HG02763 (cell line): ENCODE measurements around the gene IL17RA.

Source experiments
- ATAC-seq: cut with Tn5 transposase; IDR thresholded peaks from one replicate; pipeline ENCODE4 v1.9.1; 2021; ENCODE audit warnings: mild to moderate bottlenecking, moderate library complexity; ENCODE audit not compliant: unreplicated experiment

The IL17RA gene

GRCh38 chr22:17149076-17149815 lies 64.4 kb downstream of the IL17RA start:
- no peak for ATAC-seq

DNA sequence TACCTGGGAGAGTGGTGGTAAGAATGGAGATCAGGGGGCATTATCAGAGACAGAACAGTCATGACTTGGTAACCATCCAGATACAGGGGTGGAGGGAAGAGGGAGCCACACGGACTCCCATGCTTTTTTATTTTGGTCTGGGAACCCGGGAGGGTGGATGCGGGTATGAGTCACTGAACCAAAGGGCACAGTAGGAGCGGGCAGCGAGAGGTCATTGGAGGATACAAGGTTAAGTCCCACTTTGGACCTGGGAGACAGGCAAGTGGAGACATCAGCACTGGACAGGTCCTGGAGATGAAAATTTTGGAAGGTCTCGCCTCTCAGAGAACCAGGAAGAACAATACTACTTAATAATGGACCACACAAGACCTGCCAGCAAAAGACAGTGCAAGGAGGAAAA lies 67.5 kb downstream of the IL17RA start:
- ATAC-seq: no peak

DNA sequence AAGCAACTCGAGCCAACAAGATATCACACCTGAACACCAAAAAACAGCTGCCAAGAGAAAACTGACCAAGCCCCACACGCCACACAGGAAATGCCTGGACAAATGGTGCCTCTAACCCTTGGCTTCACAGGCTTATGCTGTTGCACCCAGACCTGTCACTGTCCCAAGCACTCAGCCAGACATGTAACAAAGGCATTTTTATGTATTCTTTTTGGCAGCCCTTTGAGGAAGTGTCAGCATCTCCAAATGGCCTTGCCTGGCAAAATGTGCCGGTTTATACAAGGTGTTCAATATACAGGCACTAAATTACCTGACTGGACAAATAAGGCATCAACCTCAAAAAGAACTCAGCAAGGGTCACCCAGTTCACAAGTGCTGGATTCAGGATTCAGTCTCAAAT lies 68.2 kb downstream of the IL17RA start:
- no peak for ATAC-seq

- ATAC-seq: no peak
These were observed 71.1 kb downstream of the IL17RA start for GRCh38 chr22:17155941-17156340.

GRCh38 chr22:17157714-17158113 lies 72.9 kb downstream of the IL17RA start:
- ATAC-seq: no peak

DNA sequence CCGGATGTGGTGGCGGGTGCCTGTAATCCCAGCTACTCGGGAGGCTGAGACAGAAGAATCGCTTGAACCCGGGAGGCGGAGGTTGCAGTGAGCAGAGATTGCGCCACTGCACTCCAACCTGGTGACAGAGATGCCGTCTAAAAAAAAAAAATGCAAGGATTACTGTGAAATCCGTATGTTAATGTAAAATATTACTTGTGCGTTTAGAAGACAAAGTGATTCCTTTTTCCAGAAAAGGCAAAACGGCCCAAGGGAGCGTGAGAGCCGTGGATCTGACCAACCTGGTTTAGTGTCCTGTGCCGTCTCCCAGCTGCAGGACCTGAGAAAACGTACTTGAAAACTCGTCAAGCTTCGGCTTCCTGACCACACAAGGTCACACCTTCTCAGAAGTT lies 73.4 kb downstream of the IL17RA start:
- no peak for ATAC-seq

- peak; percentile 77 for ATAC-seq
These were observed 74.0 kb downstream of the IL17RA start, which contains the start of gene HDHD5 for GRCh38 chr22:17158568-17159503. TSS of gene HDHD5 (minus strand) at chr22:17159277. CDS start at chr22:17159251, 26 bp downstream.

DNA sequence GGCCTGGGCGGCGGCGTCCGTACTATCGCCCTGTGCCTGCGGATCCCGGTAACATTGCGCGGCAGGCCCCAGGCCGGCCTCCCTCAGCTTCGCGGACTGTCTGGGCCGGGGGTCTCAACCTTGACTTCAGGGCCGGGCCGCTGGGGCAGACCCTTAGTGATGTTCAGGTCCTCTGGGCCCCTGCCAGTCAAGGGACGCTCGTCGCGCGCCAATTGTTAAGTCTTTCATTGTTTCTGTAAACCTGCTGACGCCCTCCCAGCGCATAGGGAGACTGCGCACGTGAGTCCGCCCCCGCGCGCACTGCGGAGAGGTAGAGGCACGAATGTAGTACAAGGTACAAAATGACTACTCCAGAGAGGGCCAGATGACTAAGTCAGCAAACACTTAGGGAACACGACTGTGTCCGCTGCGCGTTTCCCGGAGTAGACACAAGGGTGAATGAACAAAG lies 74.7 kb downstream of the IL17RA start:
- ATAC-seq: peak; percentile 24

- ATAC-seq: no peak
These were observed 77.2 kb downstream of the IL17RA start for GRCh38 chr22:17161991-17162390.

- no peak for ATAC-seq
These were observed 77.9 kb downstream of the IL17RA start for GRCh38 chr22:17162731-17163130.

DNA sequence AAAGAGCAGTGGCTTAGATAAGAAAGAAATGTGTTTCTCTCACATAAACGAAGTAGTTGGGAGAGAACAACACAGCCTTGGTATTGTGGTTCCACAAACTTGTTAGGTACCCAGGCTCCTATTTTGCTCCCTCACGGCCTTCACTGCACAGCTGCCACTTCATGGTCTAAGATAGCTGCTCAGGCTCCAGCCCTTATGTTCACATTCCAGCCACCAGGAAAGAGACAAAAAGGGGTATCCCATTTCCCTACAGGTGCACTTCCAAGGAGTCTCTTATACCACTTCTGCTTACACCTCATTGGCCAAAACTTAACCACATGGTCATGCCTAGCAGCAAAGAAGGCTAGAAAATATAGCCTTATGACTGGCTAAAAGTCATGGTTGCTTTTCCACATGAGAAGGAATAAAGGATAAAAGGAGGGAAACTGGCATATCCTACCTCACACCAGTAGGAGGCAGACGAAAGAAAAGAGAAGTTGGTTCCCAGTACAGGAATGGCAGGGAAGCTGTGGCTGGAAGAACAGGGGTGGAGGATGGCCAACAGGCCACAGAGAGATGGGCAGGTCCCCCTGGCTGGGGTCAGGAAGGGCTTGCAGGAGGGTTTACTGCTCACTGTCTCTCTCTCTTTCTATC lies 79.7 kb downstream of the IL17RA start:
- no peak for ATAC-seq
